Gastroesophageal sphincter (tissue), 3 donors: ENCODE measurements around the gene KBTBD12.

ENCODE experiments used
- POLR2A ChIP-seq, 2 donors: fragments of 450-650 bp; IDR thresholded peaks; one replicate each; pipeline ENCODE4 v1.6.1; 2017; ENCODE audit warnings: antibody characterized with exemption in 2 of 2, mild to moderate bottlenecking in 2 of 2, moderate library complexity in 1 of 2
- POLR2AphosphoS5 ChIP-seq: sonication (generic); formaldehyde crosslinking; IDR thresholded peaks from one replicate; pipeline ENCODE4 v1.6.1; 2017; ENCODE audit warnings: antibody characterized with exemption
- TF ChIP-seq, protein P1 (sequence below), 4 experiments: fragments of 200-600 bp in 2 of 4; fragments of 450-650 bp in 2 of 4; sonication (generic) in 1 of 4; IDR thresholded peaks; one replicate each; pipeline ENCODE4 v1.5.1; 2017 to 2019; ENCODE audit warnings: antibody characterized with exemption in 4 of 4, mild to moderate bottlenecking in 2 of 4, moderate library complexity in 2 of 4

DNA sequence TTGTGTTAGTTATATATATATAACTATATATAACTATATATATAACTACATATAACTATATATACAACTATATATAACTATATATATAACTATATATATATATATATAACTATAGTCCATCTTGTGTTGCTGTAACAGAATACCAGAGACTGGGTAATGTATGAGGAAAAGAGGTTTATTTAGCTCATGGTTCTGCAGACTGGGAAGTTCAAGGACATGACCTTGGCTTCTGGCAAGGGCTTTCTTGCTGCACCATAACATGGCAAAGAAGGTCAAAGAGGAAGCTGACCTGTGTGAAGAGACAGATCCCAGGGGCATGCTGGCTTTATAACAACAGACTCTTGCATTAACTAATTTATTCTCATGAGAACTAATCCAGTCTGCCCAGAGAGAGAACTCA is 27.6 kb downstream of the KBTBD12 start:
- no peak for TF ChIP-seq POLR2AphosphoS5
- TF ChIP-seq POLR2A (IDR thresholded peaks at IDR 0.05): no peak
- TF ChIP-seq, protein P1, sequence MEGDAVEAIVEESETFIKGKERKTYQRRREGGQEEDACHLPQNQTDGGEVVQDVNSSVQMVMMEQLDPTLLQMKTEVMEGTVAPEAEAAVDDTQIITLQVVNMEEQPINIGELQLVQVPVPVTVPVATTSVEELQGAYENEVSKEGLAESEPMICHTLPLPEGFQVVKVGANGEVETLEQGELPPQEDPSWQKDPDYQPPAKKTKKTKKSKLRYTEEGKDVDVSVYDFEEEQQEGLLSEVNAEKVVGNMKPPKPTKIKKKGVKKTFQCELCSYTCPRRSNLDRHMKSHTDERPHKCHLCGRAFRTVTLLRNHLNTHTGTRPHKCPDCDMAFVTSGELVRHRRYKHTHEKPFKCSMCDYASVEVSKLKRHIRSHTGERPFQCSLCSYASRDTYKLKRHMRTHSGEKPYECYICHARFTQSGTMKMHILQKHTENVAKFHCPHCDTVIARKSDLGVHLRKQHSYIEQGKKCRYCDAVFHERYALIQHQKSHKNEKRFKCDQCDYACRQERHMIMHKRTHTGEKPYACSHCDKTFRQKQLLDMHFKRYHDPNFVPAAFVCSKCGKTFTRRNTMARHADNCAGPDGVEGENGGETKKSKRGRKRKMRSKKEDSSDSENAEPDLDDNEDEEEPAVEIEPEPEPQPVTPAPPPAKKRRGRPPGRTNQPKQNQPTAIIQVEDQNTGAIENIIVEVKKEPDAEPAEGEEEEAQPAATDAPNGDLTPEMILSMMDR (IDR thresholded peaks at IDR 0.05): no peak
